HepG2 (cell line): Measurements from ENCODE around the gene LYPD1. TPM values are rescaled to one million over a fixed set of nuclear protein-coding genes. Genes with fewer than 3 reads are reported as not detected.

Source experiments
- ATAC-seq: fragments of 200-7000 bp; cut with Tn5 transposase; 3 replicates; pipeline ENCODE4 v1.9.1; 2020; ENCODE audit warnings: mild to moderate bottlenecking, moderate library complexity
- BruUV-seq: library from RNA; stranded (reverse); fragments of 400-500 nt; replicated peaks from 2 replicates; lab custom pipeline; 2021; lab: Mats Ljungman, UMichigan
- CTCF ChIA-PET: fragments of 300-600 bp; formaldehyde crosslinking; extraction: SDS; loops from one replicate; lab custom pipeline; 2021; ENCODE audit warnings: low total read pairs, inconsistent platforms, low intra/inter-chr PET ratio; lab: Yijun Ruan, JAX
- POLR2A ChIA-PET: fragments of 350-600 bp; sonication (Branson Sonifier 250); formaldehyde crosslinking; loops from one replicate; lab custom pipeline; 2020; ENCODE audit warnings: antibody characterized with exemption, inconsistent platforms; lab: Yijun Ruan, JAX
- DNase-seq: peaks from one replicate; pipeline ENCODE4 v3.0.0-alpha.2; 2015; ENCODE audit warnings: low spot score
- FAIRE-seq: peaks from 3 replicates; lab custom pipeline; 2011; peaks lifted over from hg19 to GRCh38; lab: Jason Lieb, UNC
- H2AFZ ChIP-seq: one replicate; pipeline ENCODE4 v1.6.1; 2011; ENCODE audit warnings: low read length, inconsistent platforms
- H3K27ac ChIP-seq: fragments of 300-600 bp; 3 replicates; pipeline ENCODE4 v1.8.0; 2011; ENCODE audit warnings: mixed run types, mild to moderate bottlenecking, mixed read lengths, low read length, inconsistent platforms; ENCODE audit not compliant: insufficient read depth; ENCODE audit errors: extremely low read length
- H3K27me3 ChIP-seq, 2 experiments: fragments of 200-600 bp in 1 of 2; 2 replicates in 1 of 2; 3 replicates in 1 of 2; pipeline versions ENCODE4 v1.6.0 to v1.8.0; 2011; ENCODE audit warnings: low read length in 2 of 2, mild to moderate bottlenecking in 2 of 2, moderate library complexity in 2 of 2, inconsistent platforms in 1 of 2; ENCODE audit not compliant: insufficient read depth in 2 of 2, control insufficient read depth in 1 of 2
- H3K36me3 ChIP-seq, 2 experiments: fragments of 200-600 bp in 1 of 2; replicated peaks in 1 of 2; 2 replicates in 1 of 2; 3 replicates in 1 of 2; pipeline versions ENCODE4 v1.5.1 to v1.8.0; 2011; ENCODE audit warnings: low read length in 2 of 2, inconsistent platforms in 1 of 2; ENCODE audit not compliant: insufficient read depth in 2 of 2, control insufficient read depth in 1 of 2
- H3K4me1 ChIP-seq: 2 replicates; pipeline ENCODE4 v1.5.1; 2012; ENCODE audit warnings: low read length, inconsistent platforms; ENCODE audit not compliant: insufficient read depth
- H3K4me2 ChIP-seq: 2 replicates; pipeline ENCODE4 v1.6.0; 2011; ENCODE audit warnings: low read depth, low read length, inconsistent platforms
- H3K4me3 ChIP-seq, 3 experiments: fragments of 200-600 bp in 1 of 3; sonication (generic), shearing (Covaris generic) in 1 of 3; replicated peaks in 1 of 3; 2 replicates each; pipeline ENCODE4 v1.5.1; 2011 to 2016; ENCODE audit warnings: low read length in 3 of 3, inconsistent platforms in 2 of 3, low read depth in 2 of 3, mild to moderate bottlenecking in 2 of 3, control low read depth in 1 of 3, mixed read lengths in 1 of 3; ENCODE audit not compliant: insufficient read depth in 1 of 3
- H3K79me2 ChIP-seq: one replicate; pipeline ENCODE4 v1.6.1; 2011; ENCODE audit warnings: low read length, inconsistent platforms; ENCODE audit not compliant: insufficient read depth
- H3K9ac ChIP-seq: 2 replicates; pipeline ENCODE4 v1.6.0; 2011; ENCODE audit warnings: mild to moderate bottlenecking, low read depth, low read length, inconsistent platforms; ENCODE audit not compliant: insufficient read depth
- H3K9me3 ChIP-seq: 2 replicates; pipeline ENCODE4 v1.5.1; 2012; ENCODE audit warnings: mild to moderate bottlenecking, low read length
- H4K20me1 ChIP-seq: 2 replicates; pipeline ENCODE4 v1.6.0; 2011; ENCODE audit warnings: inconsistent platforms, mild to moderate bottlenecking, low read length, moderate library complexity; ENCODE audit not compliant: insufficient read depth
- ARID3A ChIP-seq: IDR thresholded peaks from 2 replicates; pipeline ENCODE4 v1.6.1; 2012; ENCODE audit warnings: low read depth, low read length, improper control_type of control experiment
- ARNT ChIP-seq: fragments of 450-650 bp; IDR thresholded peaks from 2 replicates; pipeline ENCODE4 v1.6.1; 2017
- ARNT2 ChIP-seq: sonication (generic); formaldehyde crosslinking; IDR thresholded peaks from 2 replicates; pipeline ENCODE4 v1.8.0; 2022; ENCODE audit warnings: mild to moderate bottlenecking, low read depth, missing genetic modification reagents, moderate library complexity
- ATM ChIP-seq: fragments of 450-650 bp; IDR thresholded peaks from 2 replicates; pipeline ENCODE4 v1.7.1; 2017; ENCODE audit warnings: mild to moderate bottlenecking, borderline replicate concordance
- FOXO1 ChIP-seq: sonication (generic); formaldehyde crosslinking; IDR thresholded peaks from 2 replicates; pipeline ENCODE4 v1.4.0; 2020; ENCODE audit warnings: missing genetic modification reagents
- IKZF5 ChIP-seq: IDR thresholded peaks from 2 replicates; pipeline ENCODE4 v1.6.1; 2018; ENCODE audit warnings: missing genetic modification reagents, mild to moderate bottlenecking, missing compliant biosample characterization
- MTA3 ChIP-seq: sonication (generic); formaldehyde crosslinking; IDR thresholded peaks from 2 replicates; pipeline ENCODE4 v1.4.0; 2020; ENCODE audit warnings: missing genetic modification reagents
- RBAK ChIP-seq: sonication (generic); formaldehyde crosslinking; IDR thresholded peaks from 2 replicates; pipeline ENCODE4 v1.5.1; 2020; ENCODE audit warnings: mild to moderate bottlenecking, missing genetic modification reagents
- RXRB ChIP-seq: IDR thresholded peaks from 2 replicates; pipeline ENCODE4 v1.6.1; 2016; ENCODE audit warnings: borderline replicate concordance, missing genetic modification reagents, missing compliant biosample characterization
- TEAD2 ChIP-seq: sonication (generic); formaldehyde crosslinking; IDR thresholded peaks from 2 replicates; pipeline ENCODE4 v1.9.0; 2021; ENCODE audit warnings: missing genetic modification reagents
- ZBTB21 ChIP-seq: sonication (generic); formaldehyde crosslinking; IDR thresholded peaks from 2 replicates; pipeline ENCODE4 v1.4.0; 2020; ENCODE audit warnings: missing genetic modification reagents
- ZBTB3 ChIP-seq: sonication (generic); formaldehyde crosslinking; IDR thresholded peaks from 2 replicates; pipeline ENCODE4 v1.4.0; 2020; ENCODE audit warnings: low read depth, mild to moderate bottlenecking, moderate library complexity, missing genetic modification reagents, borderline replicate concordance
- WGBS: methylation state at CpG from one replicate; pipeline ENCODE4 v1.1.6; 2017; ENCODE audit warnings: low lambda C conversion rate; 5-methylcytosine and 5-hydroxymethylcytosine counted together
- in situ Hi-C: cut with HindIII; loops from 2 replicates; pipeline ENCODE4 v1.10.0; 2017; ENCODE audit warnings: low pct_unique_long_range_greater_than_20kb; ENCODE audit not compliant: extremely low pct_ligation_motif_present
- intact Hi-C: fragments of 100-400 bp; cut with micrococcal nuclease; formaldehyde crosslinking; loops from one replicate; pipeline ENCODE4 v1.10.0; 2022; ENCODE audit not compliant: unreplicated experiment
- polyA plus RNA-seq, 8 experiments: library from polyadenylated mRNA; depleted of rRNA in 3 of 8; stranded (reverse) in 7 of 8; unstranded in 1 of 8; fragments of >200 nt; fragmentation: Illumina TruSeq in 4 of 8; extraction: Trizol in 4 of 8; gene quantifications; 2 replicates each; pipeline versions ENCODE4 v1.2.1 to v1.2.3, GENCODE V29; 2011 to 2016; ENCODE audit warnings: low read depth in 4 of 8, missing spikeins in 1 of 8, mixed read lengths in 1 of 8; ENCODE audit not compliant: insufficient read depth in 1 of 8
- total RNA-seq, 5 experiments: library from RNA; depleted of rRNA; stranded (reverse); fragments of >200 nt; fragmentation: Illumina TruSeq; extraction: Trizol; gene quantifications; 2 replicates each; pipeline ENCODE4 v1.2.3, GENCODE V29; 2016; ENCODE audit warnings: low read depth in 1 of 5
- TF ChIP-seq, protein P1 (sequence below): sonication (generic); formaldehyde crosslinking; IDR thresholded peaks from 2 replicates; pipeline ENCODE4 v1.4.0; 2020; ENCODE audit warnings: mild to moderate bottlenecking, low read depth, missing genetic modification reagents
- TF ChIP-seq, protein P2 (sequence below): sonication (generic); formaldehyde crosslinking; IDR thresholded peaks from 2 replicates; pipeline ENCODE4 v1.4.0; 2020; ENCODE audit warnings: missing genetic modification reagents

Gene LYPD1
- total and polyA plus RNA-seq, 2 of the 13 experiments (the other 11 are each of a cell fraction or from before 2014, with no cell fraction given): not detected

GRCh38 chr2:132690664-132691303 is 20.8 kb upstream of the LYPD1 start:
- H3K4me1 ChIP-seq: no peaks in the 10 kb centered on the region
- POLR2A ChIA-PET: no interaction called here
- no peaks in the 10 kb centered on the region for H3K79me2 ChIP-seq
- no peak overlapping the region for H3K9ac ChIP-seq
- H3K4me3 ChIP-seq: no peak overlapping the region
- no peaks in the 10 kb centered on the region for H3K36me3 ChIP-seq
- no peak overlapping the region for H3K4me2 ChIP-seq
- no peaks in the 10 kb centered on the region for H3K9me3 ChIP-seq
- CTCF ChIA-PET: no interaction called here
- no peaks in the 10 kb centered on the region for H3K27me3 ChIP-seq
- no TSS peak for BruUV-seq
- intact Hi-C loops (no loop called here), in situ Hi-C loops (no loop called here)
- WGBS: 5% methylated on average over 1 of the region's 1 CpG
- no peak for ATAC-seq
- no peak overlapping the region for H3K27ac ChIP-seq
- no peak overlapping the region for H2AFZ ChIP-seq
- no peak for DNase-seq
- no peaks in the 10 kb centered on the region for H4K20me1 ChIP-seq
- FAIRE-seq: no peak
- no peak for TF ChIP-seq ARNT2
- TF ChIP-seq, protein P1, sequence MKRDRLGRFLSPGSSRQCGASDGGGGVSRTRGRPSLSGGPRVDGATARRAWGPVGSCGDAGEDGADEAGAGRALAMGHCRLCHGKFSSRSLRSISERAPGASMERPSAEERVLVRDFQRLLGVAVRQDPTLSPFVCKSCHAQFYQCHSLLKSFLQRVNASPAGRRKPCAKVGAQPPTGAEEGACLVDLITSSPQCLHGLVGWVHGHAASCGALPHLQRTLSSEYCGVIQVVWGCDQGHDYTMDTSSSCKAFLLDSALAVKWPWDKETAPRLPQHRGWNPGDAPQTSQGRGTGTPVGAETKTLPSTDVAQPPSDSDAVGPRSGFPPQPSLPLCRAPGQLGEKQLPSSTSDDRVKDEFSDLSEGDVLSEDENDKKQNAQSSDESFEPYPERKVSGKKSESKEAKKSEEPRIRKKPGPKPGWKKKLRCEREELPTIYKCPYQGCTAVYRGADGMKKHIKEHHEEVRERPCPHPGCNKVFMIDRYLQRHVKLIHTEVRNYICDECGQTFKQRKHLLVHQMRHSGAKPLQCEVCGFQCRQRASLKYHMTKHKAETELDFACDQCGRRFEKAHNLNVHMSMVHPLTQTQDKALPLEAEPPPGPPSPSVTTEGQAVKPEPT (CRISPR knock-in tag): no peak
- TF ChIP-seq MTA3 (CRISPR knock-in tag): no peak
- no peak for TF ChIP-seq RBAK (CRISPR knock-in tag)
- TF ChIP-seq ZBTB21 (CRISPR knock-in tag): no peak
- no peak for TF ChIP-seq RXRB (CRISPR knock-in tag)
- no peak for TF ChIP-seq ARID3A
- TF ChIP-seq, protein P2, sequence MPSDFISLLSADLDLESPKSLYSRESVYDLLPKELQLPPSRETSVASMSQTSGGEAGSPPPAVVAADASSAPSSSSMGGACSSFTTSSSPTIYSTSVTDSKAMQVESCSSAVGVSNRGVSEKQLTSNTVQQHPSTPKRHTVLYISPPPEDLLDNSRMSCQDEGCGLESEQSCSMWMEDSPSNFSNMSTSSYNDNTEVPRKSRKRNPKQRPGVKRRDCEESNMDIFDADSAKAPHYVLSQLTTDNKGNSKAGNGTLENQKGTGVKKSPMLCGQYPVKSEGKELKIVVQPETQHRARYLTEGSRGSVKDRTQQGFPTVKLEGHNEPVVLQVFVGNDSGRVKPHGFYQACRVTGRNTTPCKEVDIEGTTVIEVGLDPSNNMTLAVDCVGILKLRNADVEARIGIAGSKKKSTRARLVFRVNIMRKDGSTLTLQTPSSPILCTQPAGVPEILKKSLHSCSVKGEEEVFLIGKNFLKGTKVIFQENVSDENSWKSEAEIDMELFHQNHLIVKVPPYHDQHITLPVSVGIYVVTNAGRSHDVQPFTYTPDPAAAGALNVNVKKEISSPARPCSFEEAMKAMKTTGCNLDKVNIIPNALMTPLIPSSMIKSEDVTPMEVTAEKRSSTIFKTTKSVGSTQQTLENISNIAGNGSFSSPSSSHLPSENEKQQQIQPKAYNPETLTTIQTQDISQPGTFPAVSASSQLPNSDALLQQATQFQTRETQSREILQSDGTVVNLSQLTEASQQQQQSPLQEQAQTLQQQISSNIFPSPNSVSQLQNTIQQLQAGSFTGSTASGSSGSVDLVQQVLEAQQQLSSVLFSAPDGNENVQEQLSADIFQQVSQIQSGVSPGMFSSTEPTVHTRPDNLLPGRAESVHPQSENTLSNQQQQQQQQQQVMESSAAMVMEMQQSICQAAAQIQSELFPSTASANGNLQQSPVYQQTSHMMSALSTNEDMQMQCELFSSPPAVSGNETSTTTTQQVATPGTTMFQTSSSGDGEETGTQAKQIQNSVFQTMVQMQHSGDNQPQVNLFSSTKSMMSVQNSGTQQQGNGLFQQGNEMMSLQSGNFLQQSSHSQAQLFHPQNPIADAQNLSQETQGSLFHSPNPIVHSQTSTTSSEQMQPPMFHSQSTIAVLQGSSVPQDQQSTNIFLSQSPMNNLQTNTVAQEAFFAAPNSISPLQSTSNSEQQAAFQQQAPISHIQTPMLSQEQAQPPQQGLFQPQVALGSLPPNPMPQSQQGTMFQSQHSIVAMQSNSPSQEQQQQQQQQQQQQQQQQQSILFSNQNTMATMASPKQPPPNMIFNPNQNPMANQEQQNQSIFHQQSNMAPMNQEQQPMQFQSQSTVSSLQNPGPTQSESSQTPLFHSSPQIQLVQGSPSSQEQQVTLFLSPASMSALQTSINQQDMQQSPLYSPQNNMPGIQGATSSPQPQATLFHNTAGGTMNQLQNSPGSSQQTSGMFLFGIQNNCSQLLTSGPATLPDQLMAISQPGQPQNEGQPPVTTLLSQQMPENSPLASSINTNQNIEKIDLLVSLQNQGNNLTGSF (CRISPR knock-in tag): no peak
- TF ChIP-seq ZBTB3 (CRISPR knock-in tag): no peak
- no peak for TF ChIP-seq ATM
- TF ChIP-seq IKZF5 (CRISPR knock-in tag): no peak
- no peak for TF ChIP-seq FOXO1 (CRISPR knock-in tag)
- TF ChIP-seq TEAD2: no peak
- TF ChIP-seq ARNT: no peak
